SU-DHL-6 (cell line): Measurements from ENCODE around the gene TBC1D22A.

Source experiments
- CTCF ChIP-seq: fragments of 200-600 bp; sonication (generic); IDR thresholded peaks from one replicate; pipeline ENCODE4 v1.5.1; 2017; ENCODE audit warnings: antibody characterized with exemption, mild to moderate bottlenecking, low read length, moderate library complexity; ENCODE audit not compliant: insufficient read depth, poor library complexity, severe bottlenecking
- EZH2phosphoT487 ChIP-seq: fragments of 200-600 bp; sonication (generic), shearing (Covaris generic); conservative IDR thresholded peaks from 2 replicates; pipeline ENCODE4 v1.6.1; 2018; ENCODE audit warnings: mild to moderate bottlenecking, antibody characterized with exemption, low read length, moderate library complexity, mixed read lengths

GRCh38 chr22:46983046-46983445 lies 220.6 kb downstream of the TBC1D22A start:
- TF ChIP-seq CTCF (no peak), EZH2phosphoT487 (no peak)
